EH (cell line): ENCODE results near the gene MAP1LC3B.
"Not testable (repeated sequence)": the region's sequence is repeated elsewhere in the genome, so short reads cannot be mapped to it uniquely, and the experiment has no call there.

Experiments used
- DNase-seq: peaks from one replicate; pipeline ENCODE4 v3.0.0-alpha.2; 2015; ENCODE audit warnings: low read depth

Gene MAP1LC3B

DNA sequence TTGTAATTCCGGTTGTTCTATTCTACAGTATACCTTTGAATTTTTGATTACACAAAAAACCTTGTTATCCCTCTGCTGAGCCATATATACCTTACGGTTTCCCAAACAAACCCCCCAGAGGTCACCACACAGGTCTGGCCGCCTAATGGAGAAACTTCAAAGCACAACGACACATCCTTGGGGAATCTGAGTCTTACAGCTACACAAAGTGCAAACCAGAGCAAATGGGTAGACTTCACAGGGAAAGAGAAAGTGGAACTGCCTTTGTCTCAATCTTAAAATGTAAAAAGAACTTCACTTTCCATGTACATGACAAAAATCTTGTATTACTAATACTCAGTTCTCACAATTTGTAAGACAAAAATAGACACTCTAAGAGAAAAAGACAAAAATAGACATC lies 11.3 kb upstream of the MAP1LC3B start:
- peak; percentile 40 for DNase-seq

- no peak for DNase-seq
These were observed 9.9 kb upstream of the MAP1LC3B start for GRCh38 chr16:87382023-87382785.

DNA sequence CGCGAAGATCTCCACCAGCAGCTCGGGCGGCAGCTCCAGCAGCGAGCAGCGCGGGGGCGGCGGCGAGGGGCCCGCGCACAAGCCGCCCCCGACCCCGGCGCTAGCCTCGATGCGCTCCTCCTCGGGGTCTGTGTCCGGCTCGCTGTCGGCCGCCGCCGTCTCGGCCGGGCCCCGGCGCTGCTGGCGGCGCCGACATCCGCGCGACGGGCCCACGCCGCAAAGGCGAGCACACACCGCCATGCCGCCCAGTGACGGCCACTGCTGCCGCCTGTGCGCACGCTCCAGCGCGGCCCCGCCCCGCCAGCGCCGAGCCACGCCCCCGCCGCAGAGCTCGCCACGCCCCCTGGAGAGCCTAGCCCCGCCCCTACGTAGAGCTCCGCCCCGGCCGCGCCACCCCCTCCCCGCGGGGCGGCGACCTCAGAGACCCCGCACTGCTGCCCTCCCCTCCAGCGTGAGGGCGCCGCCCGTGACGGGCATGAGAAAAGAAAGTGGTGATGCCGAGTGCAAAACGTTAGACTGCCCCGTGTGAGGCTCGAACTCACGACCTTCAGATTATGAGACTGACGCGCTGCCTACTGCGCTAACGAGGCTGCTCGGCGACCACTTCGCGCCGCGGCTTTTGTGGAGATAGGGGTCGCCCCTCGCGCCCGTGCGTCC lies 8.5 kb upstream of the MAP1LC3B start, which contains the start of gene FBXO31:
Gene FBXO31 (minus strand): TSS at position 272 of the 657 bp plus-strand sequence. CDS start 32 bp downstream, at position 240.
- peak; percentile 93 for DNase-seq

GRCh38 chr16:87384162-87384874 lies 7.8 kb upstream of the MAP1LC3B start:
- no peak for DNase-seq

- DNase-seq = not testable (repeated sequence)
These were observed 7.3 kb upstream of the MAP1LC3B start for GRCh38 chr16:87384875-87385167.

- peak; percentile 99 for DNase-seq
These were observed 4.0 kb upstream of the MAP1LC3B start for GRCh38 chr16:87387942-87388817.

DNA sequence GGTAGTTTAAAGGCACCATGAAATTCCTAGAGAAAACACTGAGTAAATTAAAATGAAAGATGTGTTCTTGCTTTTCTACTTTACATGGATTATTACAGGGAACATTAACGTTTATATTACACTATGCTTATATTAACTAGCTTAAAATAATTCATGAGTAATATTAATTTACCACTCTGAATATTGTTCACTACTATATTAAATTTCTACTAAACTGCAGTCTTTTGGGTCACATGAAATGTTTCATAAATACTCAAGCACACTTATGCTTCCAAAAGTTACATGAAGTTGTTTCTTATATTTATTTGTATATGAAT lies 3.4 kb upstream of the MAP1LC3B start:
- no peak for DNase-seq

- no peak for DNase-seq
These were observed 2.9 kb upstream of the MAP1LC3B start for GRCh38 chr16:87389245-87389644.

DNA sequence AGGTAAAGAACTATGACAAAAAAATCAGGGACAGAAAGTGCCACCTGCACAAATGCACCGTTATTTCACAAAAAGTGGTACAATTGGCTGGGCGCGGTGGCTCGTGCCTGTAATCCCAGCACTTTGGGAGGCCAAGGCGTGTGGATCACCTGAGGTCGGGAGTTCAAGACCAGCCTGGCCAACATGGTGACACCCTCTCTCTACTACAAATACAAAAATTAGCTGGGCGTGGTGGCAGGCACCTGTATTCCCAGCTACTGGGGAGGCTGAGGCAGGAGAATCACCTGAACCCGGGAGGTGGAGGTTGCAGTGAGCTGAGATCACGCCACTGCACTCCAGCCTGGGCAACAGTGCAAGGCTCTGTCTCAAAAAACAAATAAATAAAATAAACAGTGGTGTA lies 2.2 kb upstream of the MAP1LC3B start:
- not testable (repeated sequence) for DNase-seq

- no peak for DNase-seq
These were observed 1.4 kb upstream of the MAP1LC3B start for GRCh38 chr16:87390641-87391323.

GRCh38 chr16:87391324-87391949 lies 699 bp upstream of the MAP1LC3B start:
- no peak for DNase-seq

- DNase-seq = peak; percentile 53
These were observed 914 bp downstream of the MAP1LC3B start for GRCh38 chr16:87392821-87393679.

- no peak for DNase-seq
These were observed 1.5 kb downstream of the MAP1LC3B start for GRCh38 chr16:87393680-87394055.

GRCh38 chr16:87395181-87395842 lies 3.2 kb downstream of the MAP1LC3B start:
- DNase-seq = no peak

DNA sequence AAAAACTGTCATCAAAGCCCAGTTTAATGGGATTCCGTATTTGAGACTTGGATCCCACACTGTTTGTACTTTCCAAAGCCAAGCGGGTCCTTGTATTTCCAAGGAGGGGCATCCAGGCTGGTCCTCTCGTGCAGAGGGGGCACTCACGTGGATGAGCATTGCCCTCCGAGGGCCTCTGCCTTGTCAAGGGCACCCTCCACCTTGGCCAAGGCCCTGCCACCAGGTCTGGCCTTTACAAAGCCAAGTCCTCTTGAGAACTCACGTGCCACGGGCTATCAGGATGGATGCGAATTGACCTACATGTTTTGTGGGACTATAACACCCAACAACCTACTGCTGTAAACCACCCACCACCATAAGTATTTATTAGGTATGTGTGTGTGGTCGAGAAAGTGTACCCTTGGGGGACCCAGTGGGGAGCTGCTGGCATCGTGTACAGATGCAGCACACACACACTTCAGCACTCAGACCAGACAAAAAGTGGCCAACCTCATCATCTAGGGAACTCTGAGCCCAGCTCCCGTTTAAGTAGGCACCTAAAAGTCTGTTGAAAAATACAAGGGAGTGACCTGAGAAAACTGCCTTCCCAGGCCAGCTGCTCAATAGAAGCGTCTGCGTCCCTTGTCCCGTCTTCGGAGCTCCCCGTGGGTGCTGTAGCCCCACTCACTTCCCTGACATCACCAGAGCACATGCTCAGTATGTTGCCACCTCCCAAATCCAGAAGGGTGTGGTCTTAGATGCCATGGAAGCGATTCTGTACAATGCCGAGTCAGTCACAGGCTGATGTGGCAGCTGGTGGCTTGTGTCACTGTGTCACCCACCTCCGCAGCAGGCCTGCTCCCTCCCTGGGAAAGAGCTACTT lies 12.9 kb downstream of the MAP1LC3B start:
- DNase-seq = no peak

- DNase-seq = no peak
These were observed 14.5 kb downstream of the MAP1LC3B start for GRCh38 chr16:87406495-87407088.

- DNase-seq = peak; percentile 89
These were observed 15.5 kb downstream of the MAP1LC3B start for GRCh38 chr16:87407511-87408112.

DNA sequence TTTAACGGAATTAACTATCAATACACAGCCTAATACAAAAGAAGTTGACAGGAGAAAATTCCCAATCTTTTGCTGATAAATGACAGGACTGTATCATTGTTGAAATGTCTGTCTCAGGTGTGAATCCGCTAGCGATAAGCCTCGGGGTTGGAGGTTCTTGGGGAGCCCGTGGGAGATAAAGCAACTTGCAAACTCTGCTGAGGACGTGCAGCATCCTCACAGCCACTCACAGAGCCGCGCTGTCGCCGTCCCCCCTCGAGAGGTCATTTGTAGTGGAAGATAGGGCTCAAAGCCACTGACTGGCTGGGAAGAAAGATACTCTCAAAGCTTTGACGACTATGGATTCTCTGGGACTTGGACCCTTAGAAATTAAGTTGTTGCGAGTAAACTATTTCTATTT lies 17.0 kb downstream of the MAP1LC3B start:
- no peak for DNase-seq
